SK-MEL-5 (cell line): ENCODE measurements around the gene LNPK. TPM values are rescaled to one million over a fixed set of nuclear protein-coding genes. Genes with fewer than 3 reads are reported as not detected.
"Not testable (repeated sequence)": the region's sequence is repeated elsewhere in the genome, so short reads cannot be mapped to it uniquely, and the experiment has no call there.

Experiments
- DNase-seq: peaks from one replicate; pipeline ENCODE4 v3.0.0-alpha.2; 2016; ENCODE audit warnings: low read depth, low spot score
- in situ Hi-C: cut with HindIII; loops from 2 replicates; pipeline ENCODE4 v1.10.0; 2016; ENCODE audit warnings: low sequenced_read_pairs, high pct_unique_total_duplicates, low pct_unique_long_range_greater_than_20kb
- total RNA-seq: library from RNA; depleted of rRNA; stranded (reverse); fragments of >200 nt; shearing (Covaris generic); gene quantifications from 2 replicates; pipeline ENCODE4 v1.2.3, GENCODE V29; 2014

LNPK gene
- total RNA-seq, 1 experiment from 2014 or later, result 54.0 TPM

- DNase-seq, result peak; percentile 73
- in situ Hi-C loops, result no loop called here
Observed at GRCh38 chr2:175929850-175930249, 72.2 kb downstream of the LNPK start.

GRCh38 chr2:175926272-175926671, 75.8 kb downstream of the LNPK start:
- in situ Hi-C loops, result no loop called here
- DNase-seq, result no peak

- DNase-seq, result no peak
- in situ Hi-C loops, result no loop called here
Observed at GRCh38 chr2:175922160-175922559, 79.9 kb downstream of the LNPK start.

- in situ Hi-C loops, result no loop called here
- DNase-seq, result no peak
Observed at GRCh38 chr2:175918935-175919334, 83.1 kb downstream of the LNPK start.

GRCh38 chr2:175914846-175915245, 87.2 kb downstream of the LNPK start:
- in situ Hi-C loops, result no loop called here
- DNase-seq, result no peak

- in situ Hi-C loops, DNase-seq: not testable (repeated sequence)
Observed at GRCh38 chr2:175913849-175914743, 88.0 kb downstream of the LNPK start.

- DNase-seq, in situ Hi-C loops: not testable (repeated sequence)
Observed at GRCh38 chr2:175913267-175913666, 88.8 kb downstream of the LNPK start.

- DNase-seq, result no peak
- in situ Hi-C loops, result no loop called here
Observed at GRCh38 chr2:175904035-175904434, 98.0 kb downstream of the LNPK start.

GRCh38 chr2:175903384-175903936, 98.6 kb downstream of the LNPK start:
- in situ Hi-C loops, result no loop called here
- DNase-seq, result no peak

GRCh38 chr2:175895957-175896356, 106.1 kb downstream of the LNPK start:
- DNase-seq, in situ Hi-C loops: not testable (repeated sequence)

GRCh38 chr2:175892046-175892445, 110.0 kb downstream of the LNPK start:
- DNase-seq, result no peak
- in situ Hi-C loops, result no loop called here

- no peak for DNase-seq
- in situ Hi-C loops, result no loop called here
Observed at GRCh38 chr2:175890636-175891242, 111.3 kb downstream of the LNPK start.

GRCh38 chr2:175889701-175890302, 112.3 kb downstream of the LNPK start:
- in situ Hi-C loops, result no loop called here
- no peak for DNase-seq

GRCh38 chr2:175887776-175888175, 114.3 kb downstream of the LNPK start:
- no peak for DNase-seq
- in situ Hi-C loops, result no loop called here

GRCh38 chr2:175884697-175885393, 117.2 kb downstream of the LNPK start:
- DNase-seq, result no peak

GRCh38 chr2:175883586-175884194, 118.4 kb downstream of the LNPK start:
- DNase-seq, result no peak
- in situ Hi-C loops, result no loop called here

More at GRCh38 chr2:175884697-175885393, 117.2 kb downstream of the LNPK start:
- in situ Hi-C loops, result no loop called here

- in situ Hi-C loops, result no loop called here
- DNase-seq, result no peak
Observed at GRCh38 chr2:175879679-175880078, 122.4 kb downstream of the LNPK start.
